Left lung (tissue), 10 donors: ENCODE data around the gene ABCG4. TPM values are rescaled to one million over a fixed set of nuclear protein-coding genes. Genes with fewer than 3 reads are reported as not detected.
"Not testable (repeated sequence)": the region's sequence is repeated elsewhere in the genome, so short reads cannot be mapped to it uniquely, and the experiment has no call there.

Experiments used
- ATAC-seq: fragments of 200-7000 bp; cut with Tn5 transposase; one replicate; pipeline ENCODE4 v1.9.1; 2020; ENCODE audit warnings: moderate library complexity
- DNase-seq, 4 donors: peaks; one replicate each; pipeline ENCODE4 v3.0.0-alpha.2; 2013 to 2020
- H3K27ac ChIP-seq, 2 donors: fragments of 200-600 bp; sonication (generic) in 1 of 2; one replicate each; pipeline versions ENCODE4 v1.5.0 to v1.8.0; 2020 to 2021
- H3K27me3 ChIP-seq, 2 donors: fragments of 200-600 bp; sonication (generic) in 1 of 2; one replicate each; pipeline versions ENCODE4 v1.5.0 to v1.8.0; 2020 to 2021
- H3K36me3 ChIP-seq, 2 donors: fragments of 200-600 bp; sonication (generic) in 1 of 2; one replicate each; pipeline versions ENCODE4 v1.5.0 to v1.8.0; 2020 to 2021
- H3K4me1 ChIP-seq, 2 donors: fragments of 200-600 bp; one replicate each; pipeline ENCODE4 v1.8.0; 2021
- H3K4me3 ChIP-seq, 2 donors: fragments of 200-600 bp; sonication (generic) in 1 of 2; one replicate each; pipeline versions ENCODE4 v1.5.0 to v1.8.0; 2020 to 2021; ENCODE audit warnings: mild to moderate bottlenecking in 1 of 2
- H3K9me3 ChIP-seq, 2 donors: fragments of 200-600 bp; sonication (generic) in 1 of 2; one replicate each; pipeline versions ENCODE4 v1.5.0 to v1.8.0; 2020 to 2021
- intact Hi-C, 2 donors: fragments of 100-400 bp; cut with DNase I; formaldehyde crosslinking; loops; one replicate each; pipeline versions ENCODE4 v1.11.2 to v1.14.2; 2022
- polyA plus RNA-seq, 6 donors: library from polyadenylated mRNA; unstranded; fragments of 120-200 nt; gene quantifications; one replicate each; pipeline ENCODE4 v1.2.1, GENCODE V29; 2013; ENCODE audit not compliant: insufficient read length in 6 of 6
- total RNA-seq, 2 donors: library from RNA; stranded (reverse); fragmentation: NEBNext Ultra II Directional; extraction: Animal tissue kit (Norgen Biotek cat#: 25700); gene quantifications; one replicate each; pipeline ENCODE4 v1.2.1, GENCODE V29; 2021
- TF ChIP-seq, protein P1 (sequence below), 2 donors: fragments of 200-600 bp; sonication (generic) in 1 of 2; IDR thresholded peaks; one replicate each; pipeline versions ENCODE4 v1.5.0 to v1.8.0; 2021; ENCODE audit warnings: antibody characterized with exemption in 2 of 2
- donor health status: DM: no; HTN: yes; CAD: no.
- donor health status: DM: no; HTN: no; CAD: no.

ABCG4 gene
- total and polyA plus RNA-seq, 8 donors: 0.26 to 1.5 (median 1.2) TPM

DNA sequence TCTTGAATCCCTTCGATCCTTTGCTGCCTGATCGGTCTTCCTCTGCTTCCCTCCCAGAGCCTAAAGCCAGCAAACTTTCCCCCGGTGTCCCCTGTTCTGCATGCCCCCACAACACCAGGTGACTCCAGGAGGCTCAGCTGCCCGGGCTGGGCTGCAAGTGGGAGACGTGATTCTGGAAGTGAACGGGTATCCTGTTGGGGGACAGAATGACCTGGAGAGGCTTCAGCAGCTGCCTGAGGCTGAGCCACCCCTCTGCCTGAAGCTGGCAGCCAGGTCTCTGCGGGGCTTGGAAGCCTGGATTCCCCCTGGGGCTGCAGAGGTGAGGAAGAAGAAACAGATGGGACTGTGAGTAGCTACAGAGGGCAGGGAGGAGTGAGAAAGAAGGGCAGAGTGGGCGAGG is 40.0 kb downstream of the ABCG4 start:
- H3K27me3 ChIP-seq: peaks cover 0 to 24% of the 10 kb centered on the region in 2 donors
- DNase-seq: no peak
- peaks cover 0 to 4% of the 10 kb centered on the region in 2 donors for H3K36me3 ChIP-seq
- intact Hi-C loops: no loop called here
- H3K9me3 ChIP-seq: no peaks in the 10 kb centered on the region
- no peak overlapping the region for H3K4me3 ChIP-seq
- H3K4me1 ChIP-seq: peaks cover 0 to 7% of the 10 kb centered on the region in 2 donors
- TF ChIP-seq, protein P1, sequence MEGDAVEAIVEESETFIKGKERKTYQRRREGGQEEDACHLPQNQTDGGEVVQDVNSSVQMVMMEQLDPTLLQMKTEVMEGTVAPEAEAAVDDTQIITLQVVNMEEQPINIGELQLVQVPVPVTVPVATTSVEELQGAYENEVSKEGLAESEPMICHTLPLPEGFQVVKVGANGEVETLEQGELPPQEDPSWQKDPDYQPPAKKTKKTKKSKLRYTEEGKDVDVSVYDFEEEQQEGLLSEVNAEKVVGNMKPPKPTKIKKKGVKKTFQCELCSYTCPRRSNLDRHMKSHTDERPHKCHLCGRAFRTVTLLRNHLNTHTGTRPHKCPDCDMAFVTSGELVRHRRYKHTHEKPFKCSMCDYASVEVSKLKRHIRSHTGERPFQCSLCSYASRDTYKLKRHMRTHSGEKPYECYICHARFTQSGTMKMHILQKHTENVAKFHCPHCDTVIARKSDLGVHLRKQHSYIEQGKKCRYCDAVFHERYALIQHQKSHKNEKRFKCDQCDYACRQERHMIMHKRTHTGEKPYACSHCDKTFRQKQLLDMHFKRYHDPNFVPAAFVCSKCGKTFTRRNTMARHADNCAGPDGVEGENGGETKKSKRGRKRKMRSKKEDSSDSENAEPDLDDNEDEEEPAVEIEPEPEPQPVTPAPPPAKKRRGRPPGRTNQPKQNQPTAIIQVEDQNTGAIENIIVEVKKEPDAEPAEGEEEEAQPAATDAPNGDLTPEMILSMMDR (IDR thresholded peaks at IDR 0.05): no peak
- H3K27ac ChIP-seq: no peak overlapping the region
- ATAC-seq: no peak

DNA sequence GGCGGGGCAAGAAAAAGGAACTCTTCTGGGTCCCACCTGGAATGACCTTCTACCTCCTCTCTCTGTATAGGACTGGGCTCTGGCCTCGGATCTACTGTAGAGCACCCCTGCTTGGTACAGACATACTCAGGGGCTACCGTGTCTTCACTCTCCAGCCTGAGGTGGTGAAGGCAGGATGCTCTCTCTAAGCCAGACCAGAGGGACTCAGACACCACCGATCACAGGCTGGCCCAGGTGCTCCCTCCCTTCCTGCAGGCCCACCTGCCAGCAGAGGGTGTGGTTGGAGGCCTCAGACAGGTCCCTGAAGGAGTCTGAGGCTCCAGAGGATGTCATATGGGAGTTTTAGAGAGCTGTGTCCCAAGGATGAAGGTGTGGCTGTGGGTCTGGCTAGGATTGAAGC is 40.5 kb downstream of the ABCG4 start:
- TF ChIP-seq, protein P1 (IDR thresholded peaks at IDR 0.05): no peak
- peaks cover 0 to 7% of the 10 kb centered on the region in 2 donors for H3K4me1 ChIP-seq
- no peaks in the 10 kb centered on the region for H3K9me3 ChIP-seq
- H3K27me3 ChIP-seq: peaks cover 0 to 24% of the 10 kb centered on the region in 2 donors
- no peak overlapping the region for H3K4me3 ChIP-seq
- no peak overlapping the region for H3K27ac ChIP-seq
- intact Hi-C loops: no loop called here
- ATAC-seq: no peak
- DNase-seq: no peak
- no peaks in the 10 kb centered on the region for H3K36me3 ChIP-seq

DNA sequence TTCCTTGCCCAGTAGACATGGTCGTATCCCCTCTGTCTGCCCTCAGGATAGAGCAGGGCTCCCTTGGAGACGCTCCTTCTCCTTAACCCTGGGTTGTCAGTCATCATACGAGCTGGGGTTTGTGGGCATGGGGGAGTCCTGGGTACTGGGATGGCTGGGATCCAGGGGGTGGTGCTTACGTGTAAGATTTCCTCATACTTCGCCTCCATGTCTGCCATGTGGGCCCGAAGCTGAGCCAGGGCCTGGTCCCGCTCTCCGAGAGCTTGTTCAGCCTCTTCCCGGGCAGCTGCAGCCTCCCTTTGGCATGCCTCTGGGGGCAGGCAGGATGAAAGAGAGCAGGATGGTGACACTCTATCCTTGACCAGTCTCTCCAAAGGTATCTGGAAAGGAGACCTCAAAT is 41.7 kb downstream of the ABCG4 start:
- Histone ChIP-seq H3K4me1 (peaks cover 0 to 7% of the 10 kb centered on the region in 2 donors), H3K27ac (no peak overlapping the region), H3K36me3 (no peaks in the 10 kb centered on the region), H3K4me3 (no peak overlapping the region), H3K27me3 (peaks cover 0 to 24% of the 10 kb centered on the region in 2 donors), H3K9me3 (no peaks in the 10 kb centered on the region)
- no peak for DNase-seq
- ATAC-seq: no peak
- intact Hi-C loops: no loop called here
- TF ChIP-seq, protein P1 (IDR thresholded peaks at IDR 0.05): no peak

DNA sequence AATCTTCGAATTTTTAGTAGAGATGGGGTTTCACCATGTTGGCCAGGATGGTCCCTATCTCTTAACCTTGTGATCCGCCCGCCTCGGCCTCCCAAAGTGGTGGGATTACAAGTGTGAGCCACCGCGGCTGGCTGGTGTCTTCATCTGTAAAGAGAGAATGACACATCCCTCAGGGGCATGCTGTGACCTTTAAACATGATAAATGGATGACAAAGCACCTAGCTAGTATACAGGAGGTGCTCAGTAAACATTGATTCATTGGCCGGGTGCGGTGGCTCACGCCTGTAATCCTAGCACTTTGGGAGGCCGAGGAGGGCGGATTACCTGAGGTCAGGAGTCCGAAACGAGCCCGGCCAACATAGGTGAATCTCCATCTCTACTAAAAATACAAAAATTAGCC is 42.4 kb downstream of the ABCG4 start:
- H3K9me3 ChIP-seq, H3K27ac ChIP-seq, H3K4me3 ChIP-seq, ATAC-seq, intact Hi-C loops, H3K36me3 ChIP-seq, DNase-seq: not testable (repeated sequence)
- H3K27me3 ChIP-seq: peaks cover 0 to 20% of the 10 kb centered on the region in 2 donors
- H3K4me1 ChIP-seq: peaks cover 0 to 14% of the 10 kb centered on the region in 2 donors

DNA sequence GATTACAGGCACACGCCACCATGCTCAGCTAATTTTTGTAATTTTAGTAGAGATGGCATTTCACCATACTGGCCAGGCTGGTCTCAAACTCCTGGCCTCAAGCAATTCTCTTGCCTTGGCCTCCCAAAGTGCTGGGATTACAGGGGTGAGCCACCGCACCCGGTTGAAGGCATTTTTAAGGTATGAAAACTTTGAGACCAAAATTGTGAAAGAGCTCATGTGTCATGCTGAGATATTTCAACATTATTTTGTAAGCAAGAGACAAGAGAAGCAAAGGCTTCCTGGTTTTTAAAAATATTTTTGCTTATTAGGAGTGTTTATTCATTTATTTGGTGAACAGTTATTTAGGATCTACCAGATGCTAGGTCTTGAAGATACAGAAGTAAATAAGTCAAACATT is 43.3 kb downstream of the ABCG4 start:
- intact Hi-C loops: no loop called here
- H3K27me3 ChIP-seq: peaks cover 0 to 11% of the 10 kb centered on the region in 2 donors
- H3K9me3 ChIP-seq: no peaks in the 10 kb centered on the region
- peaks cover 0 to 22% of the 10 kb centered on the region in 2 donors for H3K4me1 ChIP-seq
- H3K27ac ChIP-seq: peak overlapping the region in 1 of 2 donors; percentile 83
- DNase-seq (no peak), ATAC-seq (no peak)
- TF ChIP-seq, protein P1 (IDR thresholded peaks at IDR 0.05): no peak
- H3K4me3 ChIP-seq: no peak overlapping the region
- no peaks in the 10 kb centered on the region for H3K36me3 ChIP-seq

DNA sequence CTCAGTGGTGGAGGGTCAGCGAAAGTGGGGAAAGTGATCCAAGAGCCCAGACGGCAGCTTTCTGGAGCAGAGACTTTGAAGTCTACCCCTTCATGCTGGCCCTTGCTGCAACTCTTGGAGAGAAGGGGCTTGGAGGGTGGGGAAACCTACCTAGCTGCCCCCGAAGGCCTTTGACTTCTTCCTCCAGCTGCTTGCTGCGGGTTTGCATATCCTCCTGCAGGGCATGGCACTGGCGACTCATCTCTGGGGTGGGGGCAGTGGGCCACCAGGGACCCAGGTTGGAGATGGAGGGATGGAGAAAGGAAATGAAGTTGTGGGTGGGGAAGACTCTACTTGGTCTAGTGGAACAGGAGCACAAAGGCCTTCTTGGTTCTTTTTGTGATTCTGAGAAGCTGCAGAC is 44.1 kb downstream of the ABCG4 start:
- Histone ChIP-seq H3K4me3 (no peak overlapping the region), H3K4me1 (peaks cover 0 to 27% of the 10 kb centered on the region in 2 donors), H3K36me3 (no peaks in the 10 kb centered on the region), H3K9me3 (no peaks in the 10 kb centered on the region), H3K27me3 (peaks cover 0 to 2% of the 10 kb centered on the region in 2 donors), H3K27ac (peak overlapping the region in 1 of 2 donors; percentile 83)
- TF ChIP-seq, protein P1 (IDR thresholded peaks at IDR 0.05): no peak
- intact Hi-C loops: no loop called here
- ATAC-seq (no peak), DNase-seq (no peak)
